Esophagus mucosa (tissue), 1 donor: Measurements from ENCODE around the gene DCDC2C. TPM values are rescaled to one million over a fixed set of nuclear protein-coding genes. Genes with fewer than 3 reads are reported as not detected.
"Not testable (repeated sequence)": the region's sequence is repeated elsewhere in the genome, so short reads cannot be mapped to it uniquely, and the experiment has no call there.

Experiments
- ATAC-seq: fragments of 200-7000 bp; cut with Tn5 transposase; one replicate; pipeline ENCODE4 v1.9.1; 2020
- total RNA-seq: library from RNA; stranded (reverse); gene quantifications from one replicate; pipeline ENCODE4 v1.2.4, GENCODE V29; 2023
- donor health status: DM: yes; HTN: yes; CAD: no.

The DCDC2C gene
- total RNA-seq, 1 donor from 2014 or later, result not detected

DNA sequence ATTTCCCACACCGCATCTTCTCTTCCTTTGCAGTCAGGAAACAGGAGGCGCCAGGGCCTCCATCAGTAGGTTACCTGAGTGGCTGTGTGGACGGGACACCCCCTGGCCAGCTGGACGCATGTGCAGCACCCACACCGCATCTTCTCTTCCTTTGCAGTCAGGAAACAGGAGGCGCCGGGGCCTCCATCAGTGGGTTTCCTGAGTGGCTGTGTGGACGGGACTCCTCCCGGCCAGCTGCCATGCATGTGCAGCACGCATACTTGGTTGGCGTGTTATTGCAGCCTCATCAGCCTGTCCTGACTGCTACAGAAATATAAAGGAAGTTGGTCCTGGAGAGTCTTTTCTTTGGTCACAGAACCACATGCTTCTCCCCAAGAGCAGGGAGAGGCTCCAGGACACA, 74.6 kb downstream of the DCDC2C start:
- peak; percentile 22 for ATAC-seq

DNA sequence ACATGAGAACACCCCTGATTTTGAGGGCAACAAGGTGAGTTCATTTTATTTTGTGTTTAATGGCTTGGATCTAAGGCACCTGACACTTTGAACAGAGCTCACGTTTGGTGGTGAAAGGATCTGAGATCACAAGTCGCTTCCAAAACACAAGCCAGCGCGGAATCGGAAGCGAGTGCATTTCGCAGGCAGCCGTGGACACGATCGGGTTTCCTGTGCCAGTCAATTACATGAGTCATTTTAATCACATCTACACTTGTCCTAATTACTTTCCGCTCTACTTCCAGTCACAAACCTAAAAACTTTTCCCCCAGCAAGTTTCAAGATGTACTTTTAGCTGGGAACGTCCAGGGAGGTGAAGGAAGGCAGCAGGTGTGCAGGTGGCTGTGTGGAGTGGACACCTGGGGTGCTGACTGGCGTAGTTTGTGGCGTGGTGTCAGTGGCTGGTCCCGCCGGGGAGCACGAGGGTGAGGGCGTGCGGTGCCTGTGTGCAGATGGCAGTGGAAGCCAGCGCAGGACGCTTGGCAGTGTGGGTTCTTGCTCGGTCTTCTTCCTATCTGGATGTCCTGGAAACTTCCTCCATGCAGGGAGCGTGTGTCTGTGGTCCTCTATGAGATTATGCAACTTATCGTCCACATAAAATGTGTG, 75.6 kb downstream of the DCDC2C start:
- no peak for ATAC-seq

DNA sequence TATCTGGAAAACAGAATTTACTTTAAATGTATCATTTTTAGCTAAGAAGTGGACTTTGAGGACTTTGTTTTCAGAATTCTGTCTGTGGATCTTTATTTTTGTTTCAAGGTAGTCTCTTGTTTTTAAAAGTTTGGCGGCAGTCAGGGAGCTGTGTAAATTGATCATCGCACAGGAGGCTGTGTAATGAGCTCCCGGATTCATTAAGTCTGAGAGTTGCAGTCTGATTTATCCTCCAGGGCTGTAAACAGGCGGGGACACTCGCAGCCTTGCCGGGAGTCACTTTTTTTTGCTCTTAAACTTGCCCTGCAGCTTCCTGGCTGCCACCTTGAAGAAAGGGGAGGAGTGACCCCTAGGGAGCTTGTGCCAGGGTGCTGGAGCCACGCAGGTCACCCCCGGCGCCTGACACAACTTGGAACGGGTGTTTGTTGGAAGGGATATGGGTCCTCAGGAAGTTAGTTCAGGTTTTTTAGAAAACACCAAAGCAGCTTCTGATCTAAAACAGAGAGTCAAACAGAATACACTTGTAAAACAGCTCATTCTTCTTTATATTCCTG, 76.2 kb downstream of the DCDC2C start:
- no peak for ATAC-seq

DNA sequence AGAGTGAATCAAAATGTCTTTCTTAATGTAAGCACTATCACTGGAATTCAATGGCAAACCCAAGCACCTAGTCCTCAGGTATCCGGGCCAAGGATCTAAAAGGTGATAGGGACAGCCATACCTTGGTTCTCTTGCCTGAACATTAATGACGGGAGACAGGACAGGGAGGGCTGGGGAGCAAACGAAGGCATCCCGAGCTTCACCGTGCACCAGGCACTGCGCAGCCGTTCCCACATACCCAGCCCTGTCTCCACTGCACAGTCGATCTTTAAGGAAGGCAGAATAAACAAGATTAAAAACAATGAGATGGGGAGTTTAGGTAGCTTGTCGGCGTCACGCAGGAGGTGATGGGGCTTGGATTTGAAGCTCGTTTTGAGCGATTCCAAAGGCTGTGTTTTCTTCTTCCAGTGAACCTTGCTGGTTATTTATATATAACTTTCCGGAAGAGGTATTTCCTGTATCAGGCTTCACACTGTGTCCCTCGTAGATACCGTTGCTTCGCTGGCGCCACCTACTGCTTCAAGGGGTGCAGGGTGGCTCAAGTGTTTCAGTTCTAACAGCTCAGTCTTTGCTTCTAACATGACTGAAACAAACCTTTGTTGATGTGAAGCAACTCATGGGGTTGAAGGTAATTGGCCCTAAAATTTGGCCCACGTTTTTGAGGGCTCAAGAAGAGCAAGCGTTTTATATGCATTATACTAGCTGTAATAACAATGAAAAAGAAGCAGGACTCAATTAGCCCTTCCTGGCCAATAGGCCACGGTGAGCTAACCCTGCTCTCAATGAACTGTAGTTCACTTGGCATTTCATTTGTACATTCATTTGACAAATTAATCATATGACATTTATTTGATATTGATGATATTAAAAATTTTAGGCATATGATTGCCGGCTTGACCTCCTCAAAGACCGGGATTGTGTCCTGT, 77.4 kb downstream of the DCDC2C start:
- no peak for ATAC-seq

DNA sequence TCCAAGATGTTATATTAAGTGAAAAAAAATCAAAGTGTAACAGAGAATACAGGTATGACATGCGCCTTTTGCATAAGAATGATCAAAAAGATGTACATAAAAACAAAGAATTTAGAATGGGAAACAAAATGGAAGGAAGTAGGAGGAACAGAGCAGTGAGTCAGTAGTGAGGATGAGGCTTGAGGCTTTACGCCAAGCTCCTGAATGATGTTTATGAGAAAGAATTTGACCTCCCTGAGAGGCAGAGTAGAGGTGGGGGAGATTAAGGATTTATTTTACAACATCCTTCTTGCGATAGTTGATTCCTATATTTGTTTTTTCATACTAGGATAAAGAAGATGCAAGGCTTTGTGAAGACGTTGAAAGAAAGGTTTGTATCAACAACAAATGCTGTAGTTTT, 81.4 kb downstream of the DCDC2C start:
- no peak for ATAC-seq

DNA sequence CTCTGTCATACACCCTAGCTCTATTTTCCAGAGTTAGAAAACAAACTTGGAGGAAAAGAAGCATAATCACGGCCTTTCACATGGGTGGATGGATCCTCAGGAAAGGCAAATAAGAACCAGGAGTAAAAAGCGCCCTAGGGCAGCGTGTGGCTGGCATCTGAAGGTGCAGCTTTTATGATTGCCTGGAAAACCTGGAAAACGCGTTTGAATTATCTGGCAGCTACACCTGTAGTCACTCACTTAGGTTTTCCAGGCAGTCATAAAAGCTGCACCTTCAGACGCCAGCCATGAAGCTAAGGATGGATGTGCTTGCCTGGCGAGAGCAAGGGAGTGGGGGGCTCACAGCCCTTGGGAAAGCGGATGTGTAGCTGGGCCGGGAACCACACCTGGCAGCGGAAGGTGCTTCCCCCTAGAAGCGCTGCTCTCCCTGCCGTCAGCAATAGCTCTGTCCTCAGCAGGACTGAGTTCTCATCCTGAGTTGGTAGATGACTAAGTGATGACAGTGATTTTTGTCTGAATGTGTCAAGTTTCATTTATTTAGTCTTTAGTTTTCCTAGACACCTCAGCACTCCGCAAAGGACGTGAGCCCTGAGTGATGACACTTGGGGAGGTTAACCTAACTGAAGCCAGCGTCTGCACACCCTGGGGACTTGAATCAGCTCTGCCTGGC, 82.0 kb downstream of the DCDC2C start:
- ATAC-seq, result no peak

DNA sequence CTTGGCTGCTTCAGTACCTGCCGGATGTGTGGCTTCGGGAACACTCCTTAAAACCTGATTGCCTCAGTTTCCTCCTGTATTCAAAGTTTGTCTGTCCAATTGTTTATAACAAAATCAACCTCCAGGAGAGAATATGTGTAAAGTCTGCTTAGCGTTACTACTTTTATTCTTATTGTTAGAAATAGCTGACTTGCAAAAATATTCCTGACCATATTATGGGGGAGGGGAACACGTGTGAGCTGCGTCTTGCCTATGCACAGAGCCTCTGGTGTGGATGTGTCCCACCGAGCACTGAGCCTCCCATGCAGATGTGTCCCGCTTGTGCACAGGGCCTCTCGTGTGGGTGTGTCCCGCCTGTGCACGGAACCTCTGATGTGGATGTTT, 82.5 kb downstream of the DCDC2C start:
- no peak for ATAC-seq

DNA sequence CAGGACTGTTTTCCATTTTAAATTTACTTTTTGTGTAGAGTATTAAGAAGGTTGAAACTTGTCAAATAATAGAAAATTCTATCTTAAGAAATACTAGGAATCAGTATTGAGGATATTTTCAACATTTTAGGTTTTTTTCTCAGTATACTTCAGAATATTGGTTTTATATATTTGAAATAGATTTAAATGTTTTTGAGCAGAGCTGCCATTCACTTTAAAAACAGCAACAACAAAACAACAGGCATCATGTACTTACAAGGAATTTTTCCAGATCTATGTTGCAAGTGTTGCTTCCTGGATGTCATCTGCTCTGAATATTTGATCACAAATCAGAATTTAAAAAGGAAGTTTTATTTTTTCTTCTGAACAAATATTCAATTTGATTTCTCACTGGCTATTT, 84.4 kb downstream of the DCDC2C start:
- no peak for ATAC-seq

DNA sequence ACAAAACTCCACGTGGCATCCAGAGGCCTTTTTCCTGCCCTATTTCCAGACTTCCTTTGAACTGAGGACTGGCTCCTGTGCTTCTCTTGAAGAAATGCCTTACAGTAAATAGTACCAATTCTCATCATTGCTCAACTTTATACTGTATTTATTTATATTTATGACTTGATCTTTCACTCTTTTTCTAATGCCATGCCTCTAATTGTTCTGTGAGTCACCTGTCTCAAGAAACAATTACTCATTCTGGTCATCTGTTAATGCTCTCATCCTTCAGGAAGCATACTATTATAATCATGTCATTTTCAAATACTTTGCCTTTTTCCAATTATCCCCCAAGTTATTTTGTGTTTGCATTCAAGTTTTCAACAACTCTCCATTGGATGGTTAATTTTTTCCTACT, 85.9 kb downstream of the DCDC2C start:
- ATAC-seq, result no peak

DNA sequence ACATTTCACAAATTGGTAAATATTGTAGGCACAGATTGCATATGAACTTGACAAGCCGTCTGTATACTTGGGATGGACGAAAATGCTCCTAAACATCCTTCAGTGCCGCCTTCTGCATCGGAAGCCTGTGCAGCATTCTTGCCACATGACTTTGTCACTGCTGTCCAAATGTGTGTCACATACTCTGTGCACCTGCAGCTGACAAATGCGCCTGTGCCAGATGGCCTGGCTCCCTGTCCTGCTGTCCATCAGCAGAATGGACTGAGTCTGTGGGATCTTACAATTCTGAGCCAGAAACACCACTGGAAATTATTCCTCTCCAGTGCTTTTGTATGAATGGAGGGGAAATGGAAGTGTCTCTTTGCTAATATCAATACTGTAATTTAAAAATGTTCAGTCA, 89.9 kb downstream of the DCDC2C start:
- ATAC-seq, result no peak

DNA sequence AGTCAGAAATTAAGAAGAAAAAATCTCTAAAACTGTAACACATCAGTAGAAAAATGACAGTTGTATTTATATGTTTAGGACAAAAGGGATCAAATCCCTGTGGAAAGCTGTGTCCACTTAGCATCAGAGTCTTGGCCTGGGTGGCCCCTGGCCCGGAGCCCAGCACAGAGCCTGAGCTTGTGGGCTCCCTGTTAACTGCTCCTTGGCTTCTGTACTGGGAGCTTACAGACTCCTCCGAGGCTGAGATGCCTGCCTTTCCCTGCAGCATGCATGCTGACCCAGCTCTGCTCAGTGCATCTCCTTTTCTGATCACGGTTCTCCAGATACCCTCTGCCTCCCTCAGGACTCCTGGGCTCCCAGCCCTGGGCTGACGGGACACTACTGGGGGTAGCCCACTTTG, 98.1 kb downstream of the DCDC2C start:
- ATAC-seq, result no peak

DNA sequence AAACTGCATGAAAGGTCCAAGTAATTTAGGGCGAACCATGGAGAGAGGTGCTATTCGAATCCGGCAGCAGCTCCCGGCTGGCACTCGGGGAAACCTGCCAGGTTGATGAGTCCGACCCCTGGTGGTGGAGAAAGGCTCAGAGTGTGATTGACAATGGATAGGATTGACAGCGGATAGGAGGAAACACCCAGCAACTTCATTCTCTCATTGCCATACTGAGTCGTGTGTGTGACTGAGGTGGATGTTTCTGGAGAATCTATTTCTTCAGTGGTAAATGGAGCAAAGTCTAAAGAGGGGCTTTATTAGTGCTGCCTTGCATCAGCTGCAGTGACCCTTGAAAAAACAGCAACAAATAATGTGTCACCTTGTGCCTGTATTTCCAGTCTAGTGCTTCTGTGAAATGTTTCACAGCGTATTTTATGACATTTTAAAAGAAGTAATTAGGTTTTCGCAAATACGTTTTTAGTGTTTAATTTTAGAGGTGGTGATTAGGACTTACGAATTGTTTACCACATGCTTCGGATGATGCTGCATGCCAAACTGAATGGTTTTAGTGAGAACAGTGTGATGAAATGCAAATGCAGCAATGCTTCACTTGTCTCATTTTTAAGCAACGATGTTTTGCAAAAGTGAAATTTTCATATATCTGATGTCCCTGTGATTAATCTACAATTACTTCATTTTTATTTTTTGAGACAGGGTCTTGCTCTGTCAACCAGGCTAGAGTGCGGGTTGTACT, 102.0 kb downstream of the DCDC2C start:
- ATAC-seq, result no peak

DNA sequence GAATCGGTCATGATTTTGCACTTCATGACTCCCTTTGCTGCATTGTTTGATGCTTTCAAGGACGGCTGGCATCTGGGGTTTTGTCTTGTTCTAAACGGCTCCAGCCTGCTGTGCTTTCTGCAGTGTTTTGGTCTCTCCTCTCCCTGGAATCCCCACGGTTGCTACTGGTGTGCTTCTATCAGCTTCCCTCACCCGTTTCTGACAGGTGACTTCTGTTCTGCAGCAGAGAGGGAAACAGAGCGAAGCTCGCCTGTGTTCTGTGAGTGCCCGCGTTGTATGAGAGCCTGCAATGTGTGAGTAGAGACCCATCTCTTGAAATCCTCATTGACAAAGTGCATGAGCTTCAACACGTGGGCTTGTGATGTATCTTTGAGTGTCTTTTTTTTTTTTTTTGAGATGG, 102.8 kb downstream of the DCDC2C start:
- ATAC-seq, result no peak

DNA sequence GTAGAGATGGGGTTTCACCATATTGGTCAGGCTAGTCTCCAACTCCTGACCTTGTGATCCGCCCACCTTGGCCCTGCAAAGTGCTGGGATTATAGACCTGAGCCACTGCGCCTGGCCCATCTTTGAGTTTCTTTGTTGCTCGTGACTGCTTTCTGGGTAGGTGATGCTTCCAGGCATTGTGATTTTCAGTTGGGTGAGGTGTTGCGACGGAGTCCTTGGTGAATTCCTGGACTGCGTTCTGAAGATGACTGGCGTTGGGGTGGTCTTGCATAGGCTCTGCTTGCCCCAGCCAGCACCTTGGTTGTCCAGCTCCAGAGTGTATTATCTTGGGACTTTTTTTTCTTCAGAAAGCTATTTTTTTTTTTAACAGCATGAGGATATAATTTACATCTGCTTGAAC, 103.4 kb downstream of the DCDC2C start:
- no peak for ATAC-seq

DNA sequence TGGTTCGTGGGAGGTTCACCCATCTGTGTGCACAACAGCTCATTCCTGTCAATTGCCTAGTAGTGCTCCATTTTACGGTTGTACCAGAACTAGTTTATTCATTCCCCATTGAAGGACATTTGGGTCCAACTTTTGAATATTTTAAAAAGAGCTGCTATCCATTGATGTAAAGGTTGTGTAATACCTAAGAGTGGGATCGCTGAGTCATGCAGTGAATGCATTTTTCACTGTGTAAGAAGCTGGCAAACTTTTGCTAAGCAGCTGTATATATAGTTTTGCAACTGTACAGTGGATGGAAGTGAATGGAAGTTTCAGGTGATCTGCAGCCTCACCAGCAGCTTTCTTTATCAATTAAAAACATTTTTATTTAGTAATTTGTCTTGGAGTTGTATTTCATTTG, 104.5 kb downstream of the DCDC2C start:
- ATAC-seq, result no peak

DNA sequence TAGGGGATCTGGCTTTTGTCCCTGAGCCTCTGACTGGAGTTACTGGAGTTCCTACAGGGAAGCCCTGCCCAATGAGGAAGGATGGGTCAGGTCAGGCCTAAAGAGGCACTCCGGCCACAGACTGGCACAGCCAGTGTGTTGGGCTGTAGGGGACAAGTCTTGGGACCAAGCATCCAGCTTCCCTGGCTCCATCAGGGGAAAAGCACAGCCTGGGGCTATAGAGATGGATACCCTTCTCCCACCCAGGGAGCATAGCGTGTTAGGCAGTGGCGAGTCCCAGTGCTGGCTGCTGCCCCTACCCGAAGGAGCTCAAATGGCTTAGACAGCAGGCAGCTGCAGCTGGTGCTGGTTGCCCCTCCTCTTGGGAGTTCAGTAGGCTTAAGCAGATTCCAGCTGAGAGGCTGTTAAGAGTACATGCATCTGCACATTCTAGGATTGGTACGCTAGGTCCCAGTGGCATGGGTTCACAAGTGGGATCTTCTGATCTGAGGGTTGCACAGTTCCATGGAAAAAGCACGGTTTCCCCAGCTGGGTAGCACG, 111.4 kb downstream of the DCDC2C start:
- ATAC-seq, result no peak

DNA sequence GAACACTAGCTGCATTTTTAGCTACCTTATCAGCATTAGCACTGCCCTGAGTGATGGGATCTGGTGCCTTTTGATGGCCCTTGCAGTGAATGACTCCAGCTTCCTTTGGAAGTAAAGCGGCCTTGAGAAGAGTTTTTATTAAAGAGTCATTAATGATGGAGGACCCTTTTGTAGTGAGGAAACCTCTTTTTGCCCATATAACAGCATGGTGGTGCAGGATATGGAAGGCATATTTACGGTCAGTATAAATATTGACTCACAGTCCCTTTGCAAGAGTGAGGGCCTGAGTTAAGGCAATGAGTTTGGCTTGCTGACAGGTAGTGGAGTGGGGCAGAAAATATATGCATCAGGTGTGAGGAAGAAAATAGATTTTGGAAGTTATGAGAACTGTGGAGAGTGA, 113.8 kb downstream of the DCDC2C start:
- not testable (repeated sequence) for ATAC-seq

DNA sequence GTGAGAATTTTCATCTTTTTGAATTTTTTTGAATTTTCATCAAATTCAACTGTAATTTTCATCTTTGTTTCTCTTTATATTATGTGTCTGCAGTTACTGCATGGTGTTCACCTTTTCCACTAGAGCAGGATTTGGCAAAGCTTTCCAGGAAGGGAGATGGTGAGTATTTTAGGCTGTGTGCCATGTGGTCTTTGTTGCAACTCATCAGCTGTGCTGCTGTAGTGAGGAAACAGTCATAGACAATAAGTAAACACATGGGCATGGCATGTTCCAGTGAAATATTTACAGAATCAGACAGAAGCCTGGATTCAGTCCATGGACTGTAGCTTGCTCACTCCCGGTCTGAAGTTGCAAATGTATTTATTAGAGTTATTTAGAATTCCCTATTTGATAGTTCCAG, 120.4 kb downstream of the DCDC2C start:
- no peak for ATAC-seq

DNA sequence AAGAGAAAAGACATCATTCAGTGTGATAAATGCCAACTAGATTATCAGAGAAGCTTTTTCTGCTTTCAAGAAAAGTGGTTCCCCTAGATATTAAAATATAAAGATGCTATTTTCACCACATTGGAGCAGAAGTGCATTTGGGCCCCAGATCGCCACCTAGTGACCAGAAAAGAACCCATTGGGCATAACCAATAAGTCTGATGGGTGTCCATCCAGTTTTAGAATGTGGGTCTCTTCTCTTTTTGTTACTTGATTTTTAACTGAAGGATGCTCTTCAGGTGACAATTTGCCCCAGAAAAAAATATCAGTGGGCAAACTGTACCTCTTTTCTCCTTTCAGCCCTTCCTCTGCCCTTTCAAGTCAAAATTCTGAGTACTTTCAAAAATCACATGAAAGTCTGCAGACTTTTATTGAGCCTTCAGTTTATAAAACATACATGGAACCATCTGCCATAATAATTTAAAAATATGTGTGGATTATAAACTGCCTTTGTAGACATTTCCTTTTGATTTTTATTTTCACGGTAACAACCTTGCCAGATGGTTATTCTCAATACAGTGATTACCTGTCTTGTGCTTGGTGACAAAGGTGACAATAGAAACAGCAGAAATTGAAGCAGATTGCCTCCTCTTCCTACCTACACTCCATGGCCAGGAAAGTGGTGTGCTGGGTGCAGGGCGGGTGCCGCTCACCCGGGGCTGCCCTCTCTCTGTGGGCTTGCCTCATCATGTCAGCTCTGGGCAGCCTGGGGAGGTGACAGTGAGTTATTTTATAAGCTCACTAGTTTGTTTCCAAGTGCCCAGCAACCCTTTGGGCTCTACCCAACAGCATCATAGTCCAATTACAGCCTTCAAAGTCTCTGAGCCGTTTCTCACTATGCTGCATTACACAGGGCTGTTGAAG, 124.5 kb downstream of the DCDC2C start:
- no peak for ATAC-seq

DNA sequence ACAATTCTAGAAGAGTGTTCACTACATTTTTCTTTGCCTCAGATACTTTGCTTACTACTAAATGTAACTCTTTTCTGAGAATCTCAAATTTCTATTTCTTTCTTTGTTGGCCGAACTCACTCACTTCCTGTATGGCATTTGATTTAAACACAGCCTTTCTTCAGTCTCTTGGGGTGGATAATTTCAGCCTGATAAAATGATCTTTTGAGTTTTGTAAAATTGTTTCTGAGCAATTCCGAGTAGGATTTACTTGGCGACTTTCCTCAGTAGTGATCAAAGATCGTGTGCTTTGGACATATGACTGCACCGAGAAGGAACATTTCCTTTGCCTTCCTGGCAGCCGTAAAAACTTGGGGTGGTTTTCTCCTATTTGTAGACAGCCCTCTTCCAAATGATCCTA, 127.4 kb downstream of the DCDC2C start:
- no peak for ATAC-seq

DNA sequence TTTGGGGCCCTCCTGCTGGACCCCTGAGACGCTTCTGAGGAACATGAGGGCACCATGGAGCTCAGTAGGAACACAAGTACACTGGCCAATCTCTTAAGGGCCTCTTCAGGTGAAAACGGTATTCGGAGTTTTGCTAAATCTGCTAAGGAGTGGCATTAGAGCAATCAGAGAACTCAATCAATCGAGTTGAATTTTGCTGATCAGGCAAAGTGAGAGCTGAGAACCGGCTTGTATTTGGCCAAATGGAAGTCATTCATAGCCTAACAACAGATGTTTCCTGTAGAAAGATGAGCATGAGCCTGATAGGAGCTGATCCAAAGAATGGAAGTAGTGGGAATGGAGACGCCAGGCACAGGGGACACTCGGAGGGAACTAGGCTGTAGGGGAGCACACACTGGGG, 133.7 kb downstream of the DCDC2C start:
- ATAC-seq, result no peak
